HG03039 (cell line): ENCODE data around the gene MYPN.

ENCODE experiments used
- ATAC-seq: cut with Tn5 transposase; IDR thresholded peaks from one replicate; pipeline ENCODE4 v1.9.1; 2021; ENCODE audit warnings: mild to moderate bottlenecking, moderate library complexity; ENCODE audit not compliant: unreplicated experiment

The MYPN gene

GRCh38 chr10:68088740-68089139, 20.5 kb upstream of the MYPN start:
- ATAC-seq = no peak

- no peak for ATAC-seq
Observed at GRCh38 chr10:68090586-68090985, 18.7 kb upstream of the MYPN start.

GRCh38 chr10:68092512-68092911, 16.8 kb upstream of the MYPN start:
- ATAC-seq = no peak

- no peak for ATAC-seq
Observed at GRCh38 chr10:68095153-68095552, 14.1 kb upstream of the MYPN start.

GRCh38 chr10:68096913-68097516, 12.3 kb upstream of the MYPN start:
- ATAC-seq = no peak

- ATAC-seq = no peak
Observed at GRCh38 chr10:68099736-68100135, 9.6 kb upstream of the MYPN start.

GRCh38 chr10:68101066-68101465, 8.2 kb upstream of the MYPN start:
- no peak for ATAC-seq

- no peak for ATAC-seq
Observed at GRCh38 chr10:68103261-68103878, 5.9 kb upstream of the MYPN start.

- ATAC-seq = no peak
Observed at GRCh38 chr10:68103901-68104300, 5.4 kb upstream of the MYPN start.

- ATAC-seq = no peak
Observed at GRCh38 chr10:68105820-68106219, 3.5 kb upstream of the MYPN start.

GRCh38 chr10:68106656-68107055, 2.6 kb upstream of the MYPN start:
- ATAC-seq = no peak

GRCh38 chr10:68107651-68108050, 1.6 kb upstream of the MYPN start:
- no peak for ATAC-seq

GRCh38 chr10:68108051-68108450, 1.2 kb upstream of the MYPN start:
- ATAC-seq = no peak

- ATAC-seq = no peak
Observed at GRCh38 chr10:68108653-68109052, 635 bp upstream of the MYPN start.

GRCh38 chr10:68110027-68110426, 739 bp downstream of the MYPN start:
- ATAC-seq = no peak

GRCh38 chr10:68111584-68111983, 2.3 kb downstream of the MYPN start:
- ATAC-seq = no peak

GRCh38 chr10:68112837-68113236, 3.5 kb downstream of the MYPN start:
- ATAC-seq = no peak

- no peak for ATAC-seq
Observed at GRCh38 chr10:68118657-68119056, 9.4 kb downstream of the MYPN start.

- ATAC-seq = no peak
Observed at GRCh38 chr10:68121020-68121743, 11.9 kb downstream of the MYPN start.

- ATAC-seq = no peak
Observed at GRCh38 chr10:68121852-68122251, 12.6 kb downstream of the MYPN start.

GRCh38 chr10:68124718-68125117, 15.4 kb downstream of the MYPN start:
- no peak for ATAC-seq

GRCh38 chr10:68125772-68126171, 16.5 kb downstream of the MYPN start:
- ATAC-seq = no peak
